Activated CD4-positive, CD25-positive, alpha-beta regulatory T cell (primary cell): Measurements from ENCODE around the gene WDR90.
A peak's percentile ranks its signal among the peaks of the same experiment; 100 is the strongest.
"Not testable (repeated sequence)": the region's sequence is repeated elsewhere in the genome, so short reads cannot be mapped to it uniquely, and the experiment has no call there.

Source experiments
- DNase-seq, 4 experiments: peaks; one replicate each; lab custom pipeline; 2025; lab: John Stamatoyannopoulos, UW

The WDR90 gene

GRCh38 chr16:689175-689897 lies 40.2 kb downstream of the WDR90 start:
- DNase-seq = no peak

- not testable (repeated sequence) for DNase-seq
Measured at GRCh38 chr16:691242-691641, 42.1 kb downstream of the WDR90 start.

GRCh38 chr16:692356-693108 lies 43.4 kb downstream of the WDR90 start:
- no peak for DNase-seq

GRCh38 chr16:693364-693763 lies 44.2 kb downstream of the WDR90 start:
- no peak for DNase-seq

- no peak for DNase-seq
Measured at GRCh38 chr16:693766-694165, 44.6 kb downstream of the WDR90 start.

GRCh38 chr16:694187-694862 lies 45.2 kb downstream of the WDR90 start:
- no peak for DNase-seq

- DNase-seq = peak in 1 of 4 experiments; percentile 26
Measured at GRCh38 chr16:694863-695354, 45.7 kb downstream of the WDR90 start.

GRCh38 chr16:695355-696089 lies 46.4 kb downstream of the WDR90 start:
- peak in 3 of 4 experiments; percentile 51 to 68 (median 65) for DNase-seq

- no peak for DNase-seq
Measured at GRCh38 chr16:698911-699671, 49.9 kb downstream of the WDR90 start.

GRCh38 chr16:700684-701584 lies 51.8 kb downstream of the WDR90 start:
- peak in 2 of 4 experiments; percentile 24 to 30 for DNase-seq

- DNase-seq = no peak
Measured at GRCh38 chr16:702341-702740, 53.2 kb downstream of the WDR90 start.

GRCh38 chr16:703406-703805 lies 54.2 kb downstream of the WDR90 start:
- DNase-seq = no peak

- no peak for DNase-seq
Measured at GRCh38 chr16:704047-704446, 54.9 kb downstream of the WDR90 start.

GRCh38 chr16:704552-705380 lies 55.6 kb downstream of the WDR90 start:
- DNase-seq = no peak

- DNase-seq = no peak
Measured at GRCh38 chr16:705431-706188, 56.4 kb downstream of the WDR90 start, which contains the start of gene FBXL16. TSS of gene FBXL16 (minus strand) at chr16:705801. CDS start at chr16:697405, 8,396 bp downstream.

- DNase-seq = no peak
Measured at GRCh38 chr16:706189-707061, 57.3 kb downstream of the WDR90 start.

- DNase-seq = no peak
Measured at GRCh38 chr16:707062-707538, 57.9 kb downstream of the WDR90 start.
